SIG-M5 treated with dmso at 0.1 percent for 504 hours (cell line): ENCODE data around the gene PTPRU.
"Not testable (repeated sequence)": the region's sequence is repeated elsewhere in the genome, so short reads cannot be mapped to it uniquely, and the experiment has no call there.

Source experiments
- DNase-seq: peaks from one replicate; lab custom pipeline; 2025; ENCODE audit not compliant: unreplicated experiment; lab: John Stamatoyannopoulos, UW

Gene PTPRU

GRCh38 chr1:29285771-29286170, 49.4 kb downstream of the PTPRU start:
- DNase-seq: no peak

DNA sequence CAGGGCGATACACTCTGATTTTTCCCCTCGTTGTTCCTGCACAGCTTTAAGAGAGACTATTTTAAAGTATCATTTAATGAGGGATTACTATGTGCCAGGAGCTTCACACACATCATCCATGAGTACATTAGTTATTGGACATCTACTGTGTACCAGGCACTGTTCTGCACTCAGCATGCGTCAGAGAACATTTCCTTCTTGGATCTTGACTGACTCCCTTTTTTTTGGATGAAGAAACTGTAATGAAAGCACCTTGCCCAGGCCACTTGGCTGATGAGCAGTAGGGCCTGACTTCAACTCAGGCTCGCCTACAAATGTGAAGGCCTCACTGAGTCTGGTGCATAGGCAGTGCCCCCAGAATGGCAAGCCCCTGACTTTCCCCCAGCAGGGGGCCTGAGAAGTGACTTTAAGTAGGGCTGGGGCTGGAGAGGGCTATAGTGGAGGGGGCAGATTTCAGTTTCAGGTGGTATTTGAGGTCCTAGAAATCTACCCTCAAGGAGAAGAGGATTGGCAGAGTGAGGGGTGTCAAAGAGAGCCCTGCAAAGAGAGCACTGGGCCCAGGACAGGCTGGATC, 50.0 kb downstream of the PTPRU start:
- DNase-seq: no peak

- DNase-seq: no peak
These were observed 53.2 kb downstream of the PTPRU start for GRCh38 chr1:29289493-29289892.

GRCh38 chr1:29290414-29290985, 54.2 kb downstream of the PTPRU start:
- DNase-seq: no peak

DNA sequence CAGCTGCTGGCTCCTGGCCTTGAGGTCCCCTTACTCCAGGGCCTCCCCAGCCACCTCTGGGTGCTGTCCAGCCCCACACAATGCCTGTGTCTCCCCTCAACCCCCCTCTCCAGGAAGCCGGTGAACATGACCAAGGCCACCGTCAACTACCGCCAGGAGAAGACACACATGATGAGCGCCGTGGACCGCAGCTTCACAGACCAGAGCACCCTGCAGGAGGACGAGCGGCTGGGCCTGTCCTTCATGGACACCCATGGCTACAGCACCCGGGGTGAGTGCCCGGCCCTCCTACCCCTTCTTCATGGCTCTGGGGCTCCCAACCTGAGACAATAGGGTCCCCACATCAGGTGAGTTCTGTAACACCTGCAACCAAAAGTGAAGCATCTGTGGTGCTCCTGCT, 55.4 kb downstream of the PTPRU start:
- DNase-seq: no peak

DNA sequence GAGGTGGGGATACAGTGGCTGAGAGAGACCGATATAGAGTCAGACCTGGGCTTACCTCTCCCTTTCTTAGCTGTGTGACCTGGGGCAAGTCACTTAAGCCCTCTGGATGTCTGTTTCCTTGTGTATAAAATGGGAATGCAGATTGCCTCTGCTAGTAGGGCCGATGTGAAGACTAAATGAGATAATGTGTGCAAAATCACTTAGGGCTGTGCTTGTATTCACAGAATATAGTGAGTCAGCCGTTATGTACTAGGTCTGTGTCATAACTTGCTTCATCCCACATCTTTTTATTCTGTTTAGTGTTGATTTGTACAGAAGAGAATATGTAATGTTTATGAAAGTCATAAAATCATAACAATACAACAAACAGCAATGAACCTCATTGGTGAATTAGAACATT, 56.0 kb downstream of the PTPRU start:
- no peak for DNase-seq

DNA sequence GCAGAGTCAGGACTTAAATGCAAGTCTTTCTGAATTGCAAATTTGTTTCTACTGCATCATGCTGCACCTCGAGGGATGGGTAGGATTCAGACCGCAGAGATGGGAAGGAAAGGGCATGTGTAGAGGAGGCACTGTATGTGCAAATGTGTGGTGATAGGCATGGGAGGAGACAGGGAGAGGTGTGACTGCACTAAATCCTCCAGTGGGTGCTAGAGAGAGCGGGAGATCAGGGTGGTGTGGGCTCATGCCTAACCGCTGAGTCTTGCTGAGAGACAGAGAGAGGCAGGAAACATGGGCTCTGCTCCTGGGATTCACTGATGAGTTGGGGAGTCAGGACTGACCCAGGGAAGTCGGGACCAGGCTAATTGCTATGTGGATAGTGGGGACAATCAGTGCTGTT, 61.1 kb downstream of the PTPRU start:
- DNase-seq: no peak

DNA sequence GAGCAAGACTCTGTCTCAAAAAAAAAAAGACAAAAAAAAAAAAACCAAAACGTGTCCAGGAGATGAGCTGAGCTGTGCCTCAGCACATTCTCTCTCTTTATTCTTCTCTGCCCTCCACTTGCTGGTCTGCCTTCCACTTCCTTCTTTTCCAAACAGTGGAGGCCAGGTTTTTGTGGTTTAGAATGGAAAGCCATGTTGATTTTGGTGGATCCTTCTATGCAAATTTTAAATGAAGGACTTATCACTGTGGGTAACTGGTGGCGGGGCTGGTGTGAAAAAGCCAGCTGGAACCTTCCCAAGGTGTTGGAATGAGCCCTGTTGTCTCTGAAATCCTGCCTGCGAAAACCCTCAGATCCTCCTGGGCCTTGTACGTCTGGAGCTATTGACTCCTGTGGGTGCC, 61.9 kb downstream of the PTPRU start:
- DNase-seq: no peak

GRCh38 chr1:29299446-29299845, 63.1 kb downstream of the PTPRU start:
- DNase-seq: no peak

DNA sequence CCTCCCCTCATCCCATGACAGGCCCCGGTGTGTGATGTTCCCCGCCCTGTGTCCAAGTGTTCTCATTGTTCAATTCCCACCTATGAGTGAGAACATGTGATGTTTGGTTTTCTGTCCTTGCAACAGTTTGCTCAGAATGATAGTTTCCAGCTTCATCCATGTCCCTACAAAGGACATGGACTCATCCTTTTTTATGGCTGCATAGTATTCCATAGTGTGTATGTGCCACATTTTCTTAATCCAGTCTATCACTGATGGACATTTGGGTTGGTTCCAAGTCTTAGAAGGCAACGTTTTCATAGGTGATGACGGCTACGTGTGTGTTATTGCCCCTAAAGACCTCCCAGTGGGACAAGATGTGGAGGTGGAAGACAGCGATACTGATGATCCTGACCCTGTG, 65.4 kb downstream of the PTPRU start:
- DNase-seq: not testable (repeated sequence)

DNA sequence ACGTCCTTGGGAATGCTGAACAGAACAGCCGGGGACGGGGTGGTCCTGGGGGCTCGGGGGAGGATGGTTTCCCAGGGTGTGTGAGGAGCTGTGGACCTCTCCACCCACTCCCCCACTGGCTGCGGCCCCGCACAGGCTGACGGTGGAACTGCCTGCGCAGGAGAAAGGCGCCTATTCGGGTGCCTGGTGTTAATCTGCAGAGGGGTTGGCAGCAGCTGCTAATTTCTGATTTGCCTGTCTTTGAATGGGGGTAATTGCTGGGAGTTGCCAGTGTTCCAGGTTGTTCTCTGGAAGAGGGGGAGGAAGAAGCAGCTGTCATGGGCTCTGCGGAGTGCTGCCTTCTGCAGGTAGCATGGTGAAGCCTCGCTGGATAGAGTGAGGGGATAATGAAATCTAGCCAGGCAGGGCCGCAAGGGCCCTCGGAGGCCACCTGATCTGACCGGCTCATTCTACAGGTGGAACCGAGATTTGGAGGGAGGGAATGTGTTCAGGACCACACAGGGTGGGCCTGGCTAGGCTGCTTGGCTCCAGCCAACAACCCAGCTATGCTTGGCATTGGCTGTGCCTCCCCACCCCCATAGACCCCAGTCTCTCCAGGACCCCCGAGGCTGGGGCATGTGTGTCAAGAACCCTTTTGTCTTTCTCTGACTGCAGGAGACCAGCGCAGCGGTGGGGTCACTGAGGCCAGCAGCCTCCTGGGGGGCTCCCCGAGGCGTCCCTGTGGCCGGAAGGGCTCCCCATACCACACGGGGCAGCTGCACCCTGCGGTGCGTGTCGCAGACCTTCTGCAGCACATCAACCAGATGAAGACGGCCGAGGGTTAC, 67.1 kb downstream of the PTPRU start:
- no peak for DNase-seq

GRCh38 chr1:29304025-29304684, 67.8 kb downstream of the PTPRU start:
- DNase-seq: no peak

DNA sequence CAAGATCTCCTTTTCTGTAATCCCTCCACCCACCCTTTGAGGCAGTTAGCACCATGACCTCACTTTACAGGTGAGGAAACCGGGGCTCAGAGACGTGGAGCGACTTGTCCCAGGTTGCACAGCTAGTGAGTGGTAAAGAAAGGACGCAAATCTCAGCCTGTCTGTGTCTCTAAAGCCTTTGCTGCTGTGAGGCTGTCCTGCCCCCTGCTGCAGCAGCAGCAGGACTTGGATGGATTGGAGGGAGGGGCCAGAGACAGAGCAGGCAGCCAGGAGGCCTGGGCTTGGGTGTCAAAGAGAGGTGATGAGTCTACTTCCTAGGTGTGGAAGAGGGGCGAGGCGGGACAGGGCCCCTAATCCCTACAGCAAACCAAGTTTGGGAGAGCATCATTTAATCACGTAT, 69.6 kb downstream of the PTPRU start:
- no peak for DNase-seq

GRCh38 chr1:29306471-29307140, 70.3 kb downstream of the PTPRU start:
- no peak for DNase-seq

GRCh38 chr1:29309075-29309474, 72.8 kb downstream of the PTPRU start:
- DNase-seq: no peak

- DNase-seq: no peak
These were observed 73.3 kb downstream of the PTPRU start for GRCh38 chr1:29309621-29310020.

DNA sequence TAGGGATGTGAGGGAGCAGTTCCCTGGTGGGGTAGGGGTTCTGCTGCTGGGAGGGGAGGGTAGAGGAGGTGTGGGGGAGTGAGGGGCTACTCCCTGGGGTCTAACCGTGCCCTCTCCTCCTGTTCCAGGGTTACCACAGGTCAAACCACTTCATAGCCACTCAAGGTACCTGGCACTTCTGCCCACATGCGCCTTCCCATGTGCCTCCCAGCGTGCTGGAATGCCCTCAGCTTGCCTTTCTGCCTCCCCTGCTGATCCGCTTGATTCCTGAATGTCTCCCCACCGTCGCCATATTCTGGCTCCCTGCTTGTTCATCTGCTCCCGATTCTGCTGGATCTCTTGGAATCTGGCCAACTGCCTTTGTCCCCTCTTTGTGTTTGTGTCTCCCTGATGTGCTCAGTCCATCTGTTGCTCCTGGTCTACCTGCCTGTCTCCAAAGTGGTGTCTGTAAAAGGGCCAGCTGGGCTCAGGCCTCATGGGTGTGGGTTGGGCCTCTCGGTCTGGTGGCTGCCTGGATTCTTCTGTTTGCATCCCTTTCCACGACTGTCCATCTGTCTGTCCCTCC, 74.4 kb downstream of the PTPRU start:
- DNase-seq: no peak

- DNase-seq: no peak
These were observed 75.2 kb downstream of the PTPRU start for GRCh38 chr1:29311352-29312030.

DNA sequence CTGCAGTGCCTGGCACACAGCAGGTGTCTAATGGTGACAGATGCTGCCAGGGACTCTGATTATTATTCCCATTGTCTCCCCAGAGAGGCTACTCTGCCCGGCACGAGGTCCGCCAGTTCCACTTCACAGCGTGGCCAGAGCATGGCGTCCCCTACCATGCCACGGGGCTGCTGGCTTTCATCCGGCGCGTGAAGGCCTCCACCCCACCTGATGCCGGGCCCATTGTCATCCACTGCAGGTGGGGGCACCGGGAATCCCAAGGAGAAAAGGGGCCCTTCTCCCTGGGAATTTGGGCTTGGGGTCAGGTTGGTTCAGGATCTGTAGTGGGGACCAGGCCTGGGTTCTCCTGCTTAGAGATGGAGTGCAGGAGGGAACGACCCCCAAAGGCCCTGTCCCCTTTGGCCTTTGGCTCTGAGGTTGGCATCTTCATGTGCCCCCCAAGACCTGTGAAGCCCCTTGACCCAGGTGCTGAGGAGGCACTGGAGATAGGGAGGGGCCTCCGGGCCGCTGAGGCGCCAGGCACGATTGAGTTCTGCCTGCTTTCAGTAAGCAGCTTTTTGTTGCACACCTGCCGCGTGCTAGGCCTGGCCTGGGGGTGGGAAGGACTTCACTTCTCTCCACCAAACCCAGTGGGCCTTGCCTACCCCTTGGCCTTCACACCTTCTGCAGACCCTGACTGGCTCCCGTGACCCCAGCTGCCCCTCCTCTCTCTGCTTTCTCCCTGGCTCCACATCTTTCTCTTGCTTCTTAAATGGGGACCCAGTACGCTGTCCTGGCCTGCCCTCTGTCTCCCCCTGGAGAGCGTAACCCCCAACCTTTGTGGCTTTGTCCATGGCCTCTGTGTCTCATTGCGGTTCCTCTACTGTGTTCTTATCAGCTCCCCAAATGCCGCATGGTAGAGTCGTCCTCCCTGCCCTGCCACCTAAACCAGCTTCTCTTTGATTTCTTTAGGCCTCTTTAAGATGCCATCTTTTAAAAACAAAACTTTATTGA, 76.4 kb downstream of the PTPRU start:
- no peak for DNase-seq
